ENCODE data around the gene SULT1E1. TPM values are rescaled to one million over a fixed set of nuclear protein-coding genes. Genes with fewer than 3 reads are reported as not detected.

Gene SULT1E1, protein sequence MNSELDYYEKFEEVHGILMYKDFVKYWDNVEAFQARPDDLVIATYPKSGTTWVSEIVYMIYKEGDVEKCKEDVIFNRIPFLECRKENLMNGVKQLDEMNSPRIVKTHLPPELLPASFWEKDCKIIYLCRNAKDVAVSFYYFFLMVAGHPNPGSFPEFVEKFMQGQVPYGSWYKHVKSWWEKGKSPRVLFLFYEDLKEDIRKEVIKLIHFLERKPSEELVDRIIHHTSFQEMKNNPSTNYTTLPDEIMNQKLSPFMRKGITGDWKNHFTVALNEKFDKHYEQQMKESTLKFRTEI
- 22.4 and 30.9 TPM in 2 replicates for total RNA-seq

GRCh38 chr4:69860052-69860451 lies at the start of gene SULT1E1:
Gene SULT1E1, minus strand, starts transcription at chr4:69860145. Its CDS starts 2,501 bp downstream, at chr4:69857644.

Other genes with a start within 250 kb of the SULT1E1 start
- 0.22 and 0.40 TPM in 2 replicates for gene UGT2A2, start 220.5 kb downstream of the SULT1E1 start, total RNA-seq
- 0.50 and 0.93 TPM in 2 replicates for gene UGT2A1, start 206.9 kb downstream of the SULT1E1 start, total RNA-seq
- 150 and 219 TPM in 2 replicates for gene SULT1B1, start 99.5 kb downstream of the SULT1E1 start, total RNA-seq
- gene CSN1S1, start 70.9 kb upstream of the SULT1E1 start, total RNA-seq, result not detected in 2 replicates
- gene CSN2, start 105.6 kb upstream of the SULT1E1 start, total RNA-seq, result not detected in 2 replicates
- not detected in 2 replicates for gene STATH, start 135.8 kb upstream of the SULT1E1 start, total RNA-seq
- gene HTN3, start 168.3 kb upstream of the SULT1E1 start, total RNA-seq, result not detected in 2 replicates
- not detected in 2 replicates for gene HTN1, start 190.3 kb upstream of the SULT1E1 start, total RNA-seq